HPDE6-E6E7 (cell line): ENCODE results near the gene TREM1.
A peak's percentile ranks its signal among the peaks of the same experiment; 100 is the strongest.

Experiments
- DNase-seq: peaks from one replicate; pipeline ENCODE4 v3.0.0; 2011; ENCODE audit warnings: missing footprints; ENCODE audit errors: extremely low spot score

The TREM1 gene

GRCh38 chr6:41286544-41287346, at the start of gene TREM1:
TSS of gene TREM1 (minus strand) at chr6:41286682. CDS start at chr6:41286655, 27 bp downstream.
- peak; percentile 43 for DNase-seq

DNA sequence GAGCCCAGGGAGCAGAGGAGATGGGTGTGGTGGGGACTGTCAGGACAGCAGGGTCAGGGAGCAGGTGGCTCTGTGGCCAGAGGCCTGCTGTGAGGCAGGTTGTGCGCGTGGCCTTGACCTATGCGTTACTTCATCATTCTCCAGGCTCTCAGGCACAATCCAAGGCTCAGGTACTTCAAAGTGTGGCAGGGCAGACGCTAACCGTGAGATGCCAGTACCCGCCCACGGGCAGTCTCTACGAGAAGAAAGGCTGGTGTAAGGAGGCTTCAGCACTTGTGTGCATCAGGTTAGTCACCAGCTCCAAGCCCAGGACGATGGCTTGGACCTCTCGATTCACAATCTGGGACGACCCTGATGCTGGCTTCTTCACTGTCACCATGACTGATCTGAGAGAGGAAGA, 49.5 kb upstream of the TREM1 start:
- no peak for DNase-seq

GRCh38 chr6:41335296-41335695, 48.8 kb upstream of the TREM1 start, which contains the start of gene NCR2:
TSS of gene NCR2 (plus strand) at chr6:41335608. CDS start at chr6:41335877, 269 bp downstream.
- no peak for DNase-seq

- no peak for DNase-seq
Measured at GRCh38 chr6:41334482-41335040, 48.1 kb upstream of the TREM1 start.

GRCh38 chr6:41332842-41333736, 46.6 kb upstream of the TREM1 start:
- no peak for DNase-seq

GRCh38 chr6:41332241-41332640, 45.8 kb upstream of the TREM1 start:
- no peak for DNase-seq

DNA sequence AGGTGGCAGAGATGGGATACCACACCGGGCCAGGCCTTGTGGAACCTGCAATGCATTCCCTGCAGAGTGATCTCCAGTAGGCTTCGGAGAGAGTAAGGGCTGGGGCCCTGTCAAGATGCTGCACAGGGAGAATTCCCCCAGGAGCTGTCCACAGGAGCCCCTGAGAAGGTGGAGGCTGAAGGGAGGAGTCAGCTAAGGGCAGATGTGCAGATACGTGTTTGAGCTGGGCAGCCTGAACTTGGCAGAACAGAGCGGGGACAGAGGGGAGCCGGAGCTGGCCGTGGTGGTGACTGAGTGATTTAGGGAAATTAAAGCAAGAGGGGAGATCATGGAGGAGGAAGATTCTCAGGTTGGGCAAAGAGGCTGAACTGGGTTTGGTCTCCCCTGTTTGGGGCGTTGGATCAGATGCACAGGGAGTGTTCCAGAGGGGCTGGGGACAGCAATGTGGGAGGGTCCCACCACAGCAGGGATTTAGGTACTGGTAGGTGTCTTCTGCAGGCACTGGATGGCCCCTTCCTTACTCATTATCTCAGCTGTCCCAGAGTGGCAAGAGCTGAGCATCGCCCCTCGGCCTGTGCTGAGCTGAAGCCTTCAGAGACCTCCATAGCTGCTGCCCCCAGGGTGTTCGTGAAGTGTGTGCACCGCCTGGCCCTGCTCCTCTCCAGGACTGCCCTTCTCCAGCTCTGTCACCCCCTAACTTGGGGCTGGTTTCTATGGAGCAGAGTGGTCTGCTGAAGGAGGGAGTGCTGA, 45.1 kb upstream of the TREM1 start:
- DNase-seq = no peak

GRCh38 chr6:41327177-41327576, 40.7 kb upstream of the TREM1 start:
- DNase-seq = no peak

DNA sequence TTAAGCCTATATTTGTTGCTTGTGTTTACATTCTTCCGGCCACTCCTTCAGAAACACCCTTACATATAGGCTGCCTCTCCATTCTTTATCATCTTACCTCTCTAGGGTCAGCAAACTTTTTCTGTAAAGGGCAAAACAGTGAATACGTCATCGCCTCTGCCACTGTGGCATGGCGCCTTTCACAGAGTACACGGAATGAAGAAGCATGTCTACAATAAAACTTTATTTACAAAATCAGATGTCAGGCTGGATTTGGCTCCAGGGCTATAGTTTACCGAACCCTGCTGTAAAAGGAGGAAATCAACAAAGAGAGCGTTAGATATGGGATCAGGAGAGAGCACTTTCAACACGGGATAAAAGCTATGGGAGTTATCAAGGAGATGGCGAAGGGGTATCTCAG, 39.6 kb upstream of the TREM1 start:
- DNase-seq = no peak

DNA sequence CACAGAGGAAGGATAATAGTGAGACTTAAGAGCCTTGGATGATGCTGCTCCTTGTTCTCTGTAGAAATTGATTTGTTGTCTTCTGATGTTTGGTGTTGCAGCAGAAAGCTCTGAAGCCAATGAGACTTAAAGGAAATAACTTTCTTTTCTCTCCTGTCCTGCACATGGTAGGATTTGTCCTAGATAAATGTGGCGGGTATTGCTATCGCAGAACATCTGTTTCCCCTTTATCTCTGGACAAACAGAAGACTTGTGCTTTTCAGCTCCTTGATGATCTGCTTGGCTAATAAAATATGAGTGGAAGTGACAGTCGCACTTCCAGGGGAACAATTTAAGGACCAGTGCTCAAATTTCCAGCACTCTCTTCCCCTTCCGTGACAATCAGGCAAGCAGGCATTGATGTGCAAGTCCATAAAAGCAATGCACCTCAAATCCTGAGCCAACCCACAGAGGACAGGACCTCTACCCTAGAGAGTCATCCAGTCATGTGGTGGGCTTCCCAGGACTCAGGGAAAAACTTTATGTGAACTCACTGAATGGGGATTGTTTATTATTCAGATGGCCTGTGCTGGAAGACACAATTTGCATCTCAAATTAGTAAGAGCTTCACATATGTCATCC, 39.1 kb upstream of the TREM1 start:
- no peak for DNase-seq

- DNase-seq = no peak
Measured at GRCh38 chr6:41321183-41321582, 34.7 kb upstream of the TREM1 start.

DNA sequence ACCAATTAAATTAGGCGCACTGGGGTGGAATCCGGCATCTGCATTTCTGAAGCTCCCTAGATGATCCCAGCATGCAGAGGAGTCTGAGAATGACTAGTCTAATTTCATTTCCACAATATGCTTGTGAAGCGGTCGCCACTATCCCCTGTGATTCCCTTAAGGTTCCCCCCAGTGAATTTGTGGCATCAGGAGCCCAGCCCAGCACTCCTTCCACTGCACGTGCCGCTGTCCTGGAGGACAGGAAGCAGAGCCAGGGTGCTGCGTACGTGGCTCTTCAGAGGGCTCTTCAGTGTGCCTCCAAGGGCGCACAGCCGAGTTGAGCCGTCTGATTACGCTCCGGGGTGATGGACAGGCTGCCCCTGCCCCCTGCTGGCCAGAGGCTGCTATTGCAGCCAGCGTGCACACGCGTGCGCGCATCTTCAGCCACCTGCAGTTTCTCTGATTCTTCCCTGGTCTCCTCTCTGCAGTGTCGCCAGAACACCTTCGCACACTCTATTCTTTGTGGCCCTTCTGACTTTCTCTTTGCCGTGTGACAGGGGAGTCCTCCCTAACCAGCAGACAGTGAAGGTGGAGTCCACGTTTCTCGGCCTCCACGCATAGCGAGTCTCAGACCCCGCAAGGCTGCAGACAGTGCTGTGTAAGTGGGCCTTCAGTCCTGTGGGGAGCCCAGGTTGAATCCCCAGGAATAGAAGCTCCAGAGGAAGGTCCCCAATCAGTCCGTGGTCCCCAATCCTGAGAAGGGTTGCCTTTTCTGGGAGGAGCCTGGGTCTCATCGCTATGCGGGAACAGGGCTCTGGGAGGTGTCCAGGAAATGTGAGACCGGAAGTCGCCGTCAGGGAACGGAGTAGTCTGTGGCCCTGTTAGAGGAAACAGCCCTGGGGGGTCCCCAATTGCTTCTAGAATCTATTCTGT, 32.4 kb upstream of the TREM1 start:
- DNase-seq = peak; percentile 68

- no peak for DNase-seq
Measured at GRCh38 chr6:41318261-41318653, 31.8 kb upstream of the TREM1 start.

DNA sequence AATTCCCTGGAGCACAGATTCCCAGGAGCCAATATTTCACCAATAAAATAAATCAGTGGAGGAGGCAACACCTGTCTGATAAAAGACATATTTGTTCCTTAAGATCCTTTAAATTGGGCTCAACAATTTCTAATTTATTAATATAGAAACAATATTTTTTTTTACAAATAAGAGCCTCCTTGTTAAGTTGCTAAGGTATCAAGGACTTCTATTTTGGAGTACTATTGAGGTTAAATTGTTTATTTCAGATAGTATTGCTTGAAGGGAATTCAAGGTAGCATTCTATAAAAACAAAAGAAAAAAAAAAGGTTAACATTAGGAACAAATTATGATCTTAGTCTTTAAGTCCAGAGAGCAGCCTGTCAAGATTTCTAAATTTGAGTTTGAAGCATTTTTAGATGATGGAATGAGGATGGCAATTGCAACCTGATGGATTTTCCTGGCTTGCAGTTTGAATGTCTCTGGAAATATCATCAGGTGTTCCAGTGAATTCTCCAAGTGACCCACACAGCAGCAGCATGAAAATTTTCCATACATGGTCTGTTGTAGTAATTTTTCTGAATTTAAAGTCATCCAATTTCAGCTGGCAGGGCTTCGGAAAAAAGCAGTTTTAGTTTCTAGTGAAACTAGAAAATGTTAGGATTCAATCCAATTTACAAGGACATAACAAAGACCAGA, 29.6 kb upstream of the TREM1 start:
- no peak for DNase-seq

- DNase-seq = no peak
Measured at GRCh38 chr6:41315203-41315602, 28.7 kb upstream of the TREM1 start.

DNA sequence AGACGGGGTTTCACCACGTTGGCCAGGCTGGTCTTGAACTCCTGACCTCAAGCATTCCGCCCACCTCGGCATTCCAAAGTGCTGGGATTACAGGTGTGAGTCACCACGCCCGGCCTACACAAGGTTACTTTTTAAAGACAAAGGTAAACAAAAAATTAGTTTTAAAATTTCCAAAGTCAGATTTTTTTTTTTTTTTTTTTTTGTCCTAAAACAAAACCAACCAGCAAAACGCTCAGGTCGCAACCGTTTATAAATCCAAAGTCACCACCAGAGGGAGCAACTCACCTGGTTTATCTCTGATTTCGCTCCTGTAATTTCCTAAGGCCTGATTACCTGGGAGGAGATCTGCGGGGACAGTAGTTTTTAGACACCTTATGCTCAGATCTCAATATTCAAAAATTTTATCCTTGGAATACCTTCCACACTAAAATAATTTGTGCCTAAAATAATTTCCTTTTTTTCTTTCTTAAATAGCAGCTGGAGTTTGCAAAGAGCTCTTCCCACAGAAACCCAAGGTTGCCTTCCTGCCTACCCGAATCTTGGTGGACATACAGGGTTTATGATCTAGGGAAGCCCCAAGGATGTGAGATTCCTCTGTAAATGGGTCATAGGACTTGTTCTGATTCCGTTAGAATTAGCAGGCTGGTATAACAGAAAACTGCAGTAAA, 19.8 kb upstream of the TREM1 start:
- DNase-seq = peak; percentile 44

GRCh38 chr6:41302638-41303037, 16.2 kb upstream of the TREM1 start:
- no peak for DNase-seq

DNA sequence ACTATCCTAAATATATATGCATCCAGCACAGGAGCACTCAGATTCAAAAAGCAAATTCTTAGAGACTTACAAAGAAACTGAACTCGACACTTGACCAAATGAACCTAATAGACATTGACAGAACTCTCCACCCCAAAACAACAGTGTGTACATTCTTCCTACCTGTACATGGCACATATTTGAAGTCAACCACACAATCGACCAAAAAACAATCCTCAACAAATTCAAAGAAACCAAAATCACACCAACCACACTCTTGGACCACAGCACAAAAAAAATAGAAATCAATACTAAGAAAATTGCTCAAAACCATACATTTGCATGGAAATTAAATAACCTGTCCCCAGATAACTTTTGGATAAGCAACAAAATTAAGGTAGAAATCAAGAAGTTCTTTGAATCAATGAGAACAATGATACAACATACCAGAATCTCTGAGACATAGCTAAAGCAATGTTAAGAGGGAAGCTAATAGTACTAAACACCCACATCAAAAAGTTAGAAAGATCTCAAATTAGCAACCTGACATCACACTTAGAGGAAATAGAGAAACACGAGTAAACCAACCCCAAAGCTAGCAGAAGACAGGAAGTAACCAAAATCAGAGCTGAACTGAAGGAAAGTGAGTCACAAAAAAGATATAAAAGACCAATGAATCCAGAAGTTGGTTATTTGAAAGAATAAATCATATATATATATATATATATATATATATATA, 12.5 kb upstream of the TREM1 start:
- DNase-seq = no peak
